Measurements from ENCODE around the gene EEF2.

DNA sequence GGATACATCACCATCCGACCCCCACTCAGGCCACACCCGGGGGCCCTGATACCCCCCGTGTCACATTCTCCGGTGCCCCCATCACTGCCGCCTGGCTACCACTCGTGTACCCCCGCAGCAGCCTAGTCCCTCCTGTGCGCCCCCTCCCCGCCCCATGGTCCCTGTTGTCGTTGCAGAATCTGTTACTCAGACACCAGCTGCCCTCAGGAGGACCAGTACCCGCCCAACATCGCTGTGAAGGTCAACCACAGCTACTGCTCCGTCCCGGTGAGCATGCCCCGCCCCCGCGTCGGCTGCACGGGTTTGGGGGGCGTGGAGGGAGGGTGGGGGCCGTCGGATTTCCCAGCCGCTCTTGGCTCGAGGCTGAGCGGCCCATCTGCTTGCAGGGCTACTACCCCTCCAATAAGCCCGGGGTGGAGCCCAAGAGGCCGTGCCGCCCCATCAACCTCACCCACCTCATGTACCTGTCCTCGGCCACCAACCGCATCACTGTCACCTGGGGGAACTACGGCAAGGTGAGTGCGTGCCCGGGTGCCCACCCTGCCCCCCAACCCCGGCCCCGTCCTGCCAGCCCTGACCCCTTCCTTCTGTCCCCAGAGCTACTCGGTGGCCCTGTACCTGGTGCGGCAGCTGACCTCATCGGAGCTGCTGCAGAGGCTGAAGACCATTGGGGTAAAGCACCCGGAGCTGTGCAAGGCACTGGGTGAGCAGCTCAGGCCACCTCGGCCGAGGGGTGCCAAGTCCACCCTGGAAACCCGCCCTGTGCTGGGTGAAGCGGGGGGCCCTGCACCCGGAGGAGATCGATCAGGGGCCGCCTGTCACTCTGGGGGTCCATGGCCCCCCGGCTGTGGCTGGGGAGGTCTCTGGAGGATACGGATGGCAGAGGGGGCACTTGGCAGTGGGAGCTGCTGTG lies 43.3 kb upstream of the EEF2 start:
- TF ChIP-seq POLR2A (IDR thresholded peaks at IDR 0.05): no peak
- TF ChIP-seq, protein P1, sequence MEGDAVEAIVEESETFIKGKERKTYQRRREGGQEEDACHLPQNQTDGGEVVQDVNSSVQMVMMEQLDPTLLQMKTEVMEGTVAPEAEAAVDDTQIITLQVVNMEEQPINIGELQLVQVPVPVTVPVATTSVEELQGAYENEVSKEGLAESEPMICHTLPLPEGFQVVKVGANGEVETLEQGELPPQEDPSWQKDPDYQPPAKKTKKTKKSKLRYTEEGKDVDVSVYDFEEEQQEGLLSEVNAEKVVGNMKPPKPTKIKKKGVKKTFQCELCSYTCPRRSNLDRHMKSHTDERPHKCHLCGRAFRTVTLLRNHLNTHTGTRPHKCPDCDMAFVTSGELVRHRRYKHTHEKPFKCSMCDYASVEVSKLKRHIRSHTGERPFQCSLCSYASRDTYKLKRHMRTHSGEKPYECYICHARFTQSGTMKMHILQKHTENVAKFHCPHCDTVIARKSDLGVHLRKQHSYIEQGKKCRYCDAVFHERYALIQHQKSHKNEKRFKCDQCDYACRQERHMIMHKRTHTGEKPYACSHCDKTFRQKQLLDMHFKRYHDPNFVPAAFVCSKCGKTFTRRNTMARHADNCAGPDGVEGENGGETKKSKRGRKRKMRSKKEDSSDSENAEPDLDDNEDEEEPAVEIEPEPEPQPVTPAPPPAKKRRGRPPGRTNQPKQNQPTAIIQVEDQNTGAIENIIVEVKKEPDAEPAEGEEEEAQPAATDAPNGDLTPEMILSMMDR (IDR thresholded peaks at IDR 0.05 in 4 of 5, conservative IDR thresholded peaks at IDR 0.05 in 1 of 5): no peak
